Tibial artery (tissue), 4 donors: ENCODE measurements around the gene DGCR2.

Experiments
- DNase-seq, 2 donors: peaks; one replicate each; pipeline ENCODE4 v3.0.0-alpha.2; 2019
- H3K27ac ChIP-seq, 2 donors: fragments of 200-600 bp; sonication (generic) in 1 of 2; 1 replicate in 1 of 2; 2 replicates in 1 of 2; pipeline ENCODE4 v1.5.1; 2018 to 2019; ENCODE audit warnings: mild to moderate bottlenecking in 1 of 2
- H3K27me3 ChIP-seq, 2 donors: fragments of 200-600 bp; sonication (generic) in 1 of 2; one replicate each; pipeline versions ENCODE4 v1.5.1 to v1.6.0; 2016 to 2019
- H3K36me3 ChIP-seq, 3 donors: fragments of 200-600 bp; sonication (generic) in 2 of 3; one replicate each; pipeline ENCODE4 v1.5.1; 2016 to 2019; ENCODE audit warnings: mild to moderate bottlenecking in 2 of 3
- H3K4me1 ChIP-seq, 4 donors: fragments of 200-600 bp; sonication (generic) in 2 of 4; 1 replicate in 3 of 4; 2 replicates in 1 of 4; pipeline ENCODE4 v1.5.1; 2016 to 2019
- H3K4me3 ChIP-seq, 2 donors: fragments of 200-600 bp; sonication (generic) in 1 of 2; 1 replicate in 1 of 2; 2 replicates in 1 of 2; pipeline ENCODE4 v1.5.1; 2018 to 2019; ENCODE audit warnings: mild to moderate bottlenecking in 2 of 2
- H3K9me3 ChIP-seq, 3 donors: fragments of 200-600 bp; sonication (generic) in 1 of 3; one replicate each; pipeline ENCODE4 v1.5.1; 2016 to 2019
- intact Hi-C: fragments of 100-400 bp; cut with DNase I; formaldehyde crosslinking; loops from one replicate; pipeline ENCODE4 v1.15.0; 2023; ENCODE audit warnings: low total_unique reads
- TF ChIP-seq, protein P1 (sequence below), 2 experiments: fragments of 200-600 bp in 1 of 2; fragments of 450-650 bp in 1 of 2; IDR thresholded peaks; one replicate each; pipeline ENCODE4 v1.5.1; 2017 to 2019; ENCODE audit warnings: antibody characterized with exemption in 2 of 2, mild to moderate bottlenecking in 1 of 2, moderate library complexity in 1 of 2

Gene DGCR2

GRCh38 chr22:19045094-19045493, 77.1 kb downstream of the DGCR2 start:
- intact Hi-C loops: no loop called here
- no peaks in the 10 kb centered on the region for H3K4me1 ChIP-seq
- no peak overlapping the region for H3K4me3 ChIP-seq
- no peaks in the 10 kb centered on the region for H3K27me3 ChIP-seq
- no peak overlapping the region for H3K27ac ChIP-seq
- TF ChIP-seq, protein P1, sequence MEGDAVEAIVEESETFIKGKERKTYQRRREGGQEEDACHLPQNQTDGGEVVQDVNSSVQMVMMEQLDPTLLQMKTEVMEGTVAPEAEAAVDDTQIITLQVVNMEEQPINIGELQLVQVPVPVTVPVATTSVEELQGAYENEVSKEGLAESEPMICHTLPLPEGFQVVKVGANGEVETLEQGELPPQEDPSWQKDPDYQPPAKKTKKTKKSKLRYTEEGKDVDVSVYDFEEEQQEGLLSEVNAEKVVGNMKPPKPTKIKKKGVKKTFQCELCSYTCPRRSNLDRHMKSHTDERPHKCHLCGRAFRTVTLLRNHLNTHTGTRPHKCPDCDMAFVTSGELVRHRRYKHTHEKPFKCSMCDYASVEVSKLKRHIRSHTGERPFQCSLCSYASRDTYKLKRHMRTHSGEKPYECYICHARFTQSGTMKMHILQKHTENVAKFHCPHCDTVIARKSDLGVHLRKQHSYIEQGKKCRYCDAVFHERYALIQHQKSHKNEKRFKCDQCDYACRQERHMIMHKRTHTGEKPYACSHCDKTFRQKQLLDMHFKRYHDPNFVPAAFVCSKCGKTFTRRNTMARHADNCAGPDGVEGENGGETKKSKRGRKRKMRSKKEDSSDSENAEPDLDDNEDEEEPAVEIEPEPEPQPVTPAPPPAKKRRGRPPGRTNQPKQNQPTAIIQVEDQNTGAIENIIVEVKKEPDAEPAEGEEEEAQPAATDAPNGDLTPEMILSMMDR (IDR thresholded peaks at IDR 0.05): no peak
- H3K36me3 ChIP-seq: peaks cover 88 to 100% (median 92%) of the 10 kb centered on the region in 3 donors
- H3K9me3 ChIP-seq: no peaks in the 10 kb centered on the region
- no peak for DNase-seq

DNA sequence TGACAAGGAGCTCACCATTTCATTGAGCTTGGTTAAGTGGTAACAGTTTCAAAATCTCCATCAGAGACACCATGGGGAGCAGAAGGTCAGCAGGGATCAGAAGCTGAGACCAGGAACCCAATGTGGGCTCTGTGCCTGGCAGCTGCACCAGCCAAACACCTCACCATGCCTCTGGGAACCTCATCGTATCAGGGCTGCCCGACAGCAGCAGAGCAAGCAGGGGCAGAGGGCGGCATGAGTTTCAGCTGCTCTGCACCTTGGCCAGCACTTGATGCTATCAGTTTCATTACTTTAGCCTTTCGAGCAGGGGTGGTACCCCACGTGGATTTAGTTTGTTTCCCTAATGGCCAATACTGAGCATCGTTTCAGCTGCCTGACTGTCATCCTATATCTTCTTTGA, 77.8 kb downstream of the DGCR2 start:
- Histone ChIP-seq H3K27ac (no peak overlapping the region), H3K36me3 (peaks cover 93 to 100% (median 94%) of the 10 kb centered on the region in 3 donors), H3K4me3 (no peak overlapping the region), H3K4me1 (no peaks in the 10 kb centered on the region), H3K9me3 (no peaks in the 10 kb centered on the region), H3K27me3 (no peaks in the 10 kb centered on the region)
- DNase-seq: peak in 1 of 2 donors; percentile 52
- intact Hi-C loops: no loop called here
- TF ChIP-seq, protein P1 (IDR thresholded peaks at IDR 0.05): no peak

- H3K27me3 ChIP-seq: no peaks in the 10 kb centered on the region
- H3K9me3 ChIP-seq: no peaks in the 10 kb centered on the region
- no peaks in the 10 kb centered on the region for H3K4me1 ChIP-seq
- intact Hi-C loops: no loop called here
- TF ChIP-seq, protein P1 (IDR thresholded peaks at IDR 0.05): no peak
- peak in 1 of 2 donors; percentile 50 for DNase-seq
- H3K27ac ChIP-seq: no peak overlapping the region
- H3K4me3 ChIP-seq: no peak overlapping the region
- peaks cover 93 to 100% (median 94%) of the 10 kb centered on the region in 3 donors for H3K36me3 ChIP-seq
These were observed 78.8 kb downstream of the DGCR2 start for GRCh38 chr22:19043121-19044085.

GRCh38 chr22:19042285-19043120, 79.7 kb downstream of the DGCR2 start:
- intact Hi-C loops: no loop called here
- no peaks in the 10 kb centered on the region for H3K4me1 ChIP-seq
- TF ChIP-seq, protein P1 (IDR thresholded peaks at IDR 0.05): no peak

GRCh38 chr22:19041704-19042074, 80.5 kb downstream of the DGCR2 start:
- Histone ChIP-seq H3K4me1 (no peaks in the 10 kb centered on the region), H3K9me3 (no peaks in the 10 kb centered on the region), H3K4me3 (no peak overlapping the region), H3K27ac (no peak overlapping the region), H3K27me3 (no peaks in the 10 kb centered on the region), H3K36me3 (peaks cover 86 to 100% (median 88%) of the 10 kb centered on the region in 3 donors)
- TF ChIP-seq, protein P1 (IDR thresholded peaks at IDR 0.05): no peak
- intact Hi-C loops: no loop called here
- peak; percentile 15 to 61 for DNase-seq

More at GRCh38 chr22:19042285-19043120, 79.7 kb downstream of the DGCR2 start:
- DNase-seq: peak; percentile 15 to 56
- Histone ChIP-seq H3K9me3 (no peaks in the 10 kb centered on the region), H3K36me3 (peaks cover 93 to 100% (median 94%) of the 10 kb centered on the region in 3 donors), H3K27ac (no peak overlapping the region), H3K27me3 (no peaks in the 10 kb centered on the region), H3K4me3 (no peak overlapping the region)
